ENCODE results near the gene NREP. TPM values are rescaled to one million over a fixed set of nuclear protein-coding genes. Genes with fewer than 3 reads are reported as not detected.

NREP gene
- total RNA-seq, 1 donor from 2014 or later: 685 TPM

- no peak for DNase-seq
These were observed 61.0 kb downstream of the NREP start for GRCh38 chr5:111695991-111696390.

- DNase-seq: no peak
These were observed 62.9 kb downstream of the NREP start for GRCh38 chr5:111694133-111694532.

- no peak for DNase-seq
These were observed 65.1 kb downstream of the NREP start for GRCh38 chr5:111691914-111692313.

- no peak for DNase-seq
These were observed 65.5 kb downstream of the NREP start for GRCh38 chr5:111691508-111691907.

GRCh38 chr5:111689357-111689935, 67.5 kb downstream of the NREP start:
- DNase-seq: no peak

GRCh38 chr5:111685969-111686368, 71.0 kb downstream of the NREP start:
- no peak for DNase-seq

- DNase-seq: no peak
These were observed 74.4 kb downstream of the NREP start for GRCh38 chr5:111682641-111683040.

GRCh38 chr5:111682121-111682520, 74.9 kb downstream of the NREP start:
- DNase-seq: no peak

GRCh38 chr5:111681414-111682120, 75.4 kb downstream of the NREP start:
- no peak for DNase-seq

GRCh38 chr5:111680737-111681413, 76.1 kb downstream of the NREP start:
- no peak for DNase-seq

- no peak for DNase-seq
These were observed 77.4 kb downstream of the NREP start for GRCh38 chr5:111679611-111680010.

Small RNA genes lying within 50 kb of the gene (small RNA-seq; reads per million reads assigned to genes)
- gene RN7SKP57: not detected

Other genes with a start within 250 kb of the NREP start
- gene STARD4, start 244.7 kb downstream of the NREP start, total RNA-seq: 73.6 TPM